ENCODE results near the gene C1orf159. TPM values are rescaled to one million over a fixed set of nuclear protein-coding genes. Genes with fewer than 3 reads are reported as not detected.

Gene C1orf159
- total and polyA plus RNA-seq, 9 of the 15 experiments (the other 6 are each of a cell fraction or from before 2014, with no cell fraction given) = 0.28 to 54.9 (median 10.6) TPM

DNA sequence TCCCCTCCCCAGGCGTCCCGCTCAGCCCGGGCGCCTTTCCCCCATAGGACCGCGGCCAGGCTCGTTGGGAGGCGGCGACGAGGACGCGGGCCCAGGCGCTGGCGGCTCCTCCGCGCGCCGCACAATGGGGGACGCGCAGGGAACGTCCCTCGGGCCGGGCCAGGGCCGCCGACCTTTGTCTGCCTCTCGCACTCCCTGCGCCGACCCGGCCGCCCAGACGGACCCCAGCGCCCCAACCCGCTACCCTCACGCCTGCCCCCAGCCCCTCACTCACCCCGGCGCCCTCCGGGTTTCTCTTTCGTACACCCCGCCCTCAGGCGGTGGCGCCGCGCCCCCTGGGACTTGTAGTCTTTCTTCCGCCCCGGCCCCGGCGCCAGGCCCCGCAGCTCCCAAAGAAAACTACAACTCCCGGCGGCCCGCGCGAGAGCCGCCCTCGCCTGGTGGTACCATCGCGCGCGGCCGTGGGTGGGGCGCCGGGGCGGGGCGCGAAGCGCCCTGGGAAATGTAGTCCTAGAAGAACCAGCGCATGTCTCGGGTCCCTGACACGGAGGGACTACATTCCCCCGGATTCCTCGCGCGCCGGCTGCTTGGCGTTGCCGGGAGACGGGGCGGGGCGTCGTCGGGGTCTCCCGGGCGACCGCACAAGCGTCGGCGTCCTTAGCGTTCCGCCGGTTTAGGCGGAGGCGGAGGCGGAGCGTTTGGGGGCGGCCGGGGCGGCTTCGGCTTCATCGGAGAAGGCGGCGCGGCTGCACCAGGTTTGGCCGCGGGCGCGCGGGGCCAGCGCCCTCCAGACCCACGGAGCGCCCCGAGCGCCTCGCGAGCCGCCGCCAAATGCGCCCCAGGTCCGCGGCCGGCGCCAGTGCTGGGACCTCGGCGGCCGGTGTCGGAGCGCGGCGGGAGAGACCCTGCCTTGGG, at the start of gene C1orf159 (continued):
- TF ChIP-seq, protein P1, sequence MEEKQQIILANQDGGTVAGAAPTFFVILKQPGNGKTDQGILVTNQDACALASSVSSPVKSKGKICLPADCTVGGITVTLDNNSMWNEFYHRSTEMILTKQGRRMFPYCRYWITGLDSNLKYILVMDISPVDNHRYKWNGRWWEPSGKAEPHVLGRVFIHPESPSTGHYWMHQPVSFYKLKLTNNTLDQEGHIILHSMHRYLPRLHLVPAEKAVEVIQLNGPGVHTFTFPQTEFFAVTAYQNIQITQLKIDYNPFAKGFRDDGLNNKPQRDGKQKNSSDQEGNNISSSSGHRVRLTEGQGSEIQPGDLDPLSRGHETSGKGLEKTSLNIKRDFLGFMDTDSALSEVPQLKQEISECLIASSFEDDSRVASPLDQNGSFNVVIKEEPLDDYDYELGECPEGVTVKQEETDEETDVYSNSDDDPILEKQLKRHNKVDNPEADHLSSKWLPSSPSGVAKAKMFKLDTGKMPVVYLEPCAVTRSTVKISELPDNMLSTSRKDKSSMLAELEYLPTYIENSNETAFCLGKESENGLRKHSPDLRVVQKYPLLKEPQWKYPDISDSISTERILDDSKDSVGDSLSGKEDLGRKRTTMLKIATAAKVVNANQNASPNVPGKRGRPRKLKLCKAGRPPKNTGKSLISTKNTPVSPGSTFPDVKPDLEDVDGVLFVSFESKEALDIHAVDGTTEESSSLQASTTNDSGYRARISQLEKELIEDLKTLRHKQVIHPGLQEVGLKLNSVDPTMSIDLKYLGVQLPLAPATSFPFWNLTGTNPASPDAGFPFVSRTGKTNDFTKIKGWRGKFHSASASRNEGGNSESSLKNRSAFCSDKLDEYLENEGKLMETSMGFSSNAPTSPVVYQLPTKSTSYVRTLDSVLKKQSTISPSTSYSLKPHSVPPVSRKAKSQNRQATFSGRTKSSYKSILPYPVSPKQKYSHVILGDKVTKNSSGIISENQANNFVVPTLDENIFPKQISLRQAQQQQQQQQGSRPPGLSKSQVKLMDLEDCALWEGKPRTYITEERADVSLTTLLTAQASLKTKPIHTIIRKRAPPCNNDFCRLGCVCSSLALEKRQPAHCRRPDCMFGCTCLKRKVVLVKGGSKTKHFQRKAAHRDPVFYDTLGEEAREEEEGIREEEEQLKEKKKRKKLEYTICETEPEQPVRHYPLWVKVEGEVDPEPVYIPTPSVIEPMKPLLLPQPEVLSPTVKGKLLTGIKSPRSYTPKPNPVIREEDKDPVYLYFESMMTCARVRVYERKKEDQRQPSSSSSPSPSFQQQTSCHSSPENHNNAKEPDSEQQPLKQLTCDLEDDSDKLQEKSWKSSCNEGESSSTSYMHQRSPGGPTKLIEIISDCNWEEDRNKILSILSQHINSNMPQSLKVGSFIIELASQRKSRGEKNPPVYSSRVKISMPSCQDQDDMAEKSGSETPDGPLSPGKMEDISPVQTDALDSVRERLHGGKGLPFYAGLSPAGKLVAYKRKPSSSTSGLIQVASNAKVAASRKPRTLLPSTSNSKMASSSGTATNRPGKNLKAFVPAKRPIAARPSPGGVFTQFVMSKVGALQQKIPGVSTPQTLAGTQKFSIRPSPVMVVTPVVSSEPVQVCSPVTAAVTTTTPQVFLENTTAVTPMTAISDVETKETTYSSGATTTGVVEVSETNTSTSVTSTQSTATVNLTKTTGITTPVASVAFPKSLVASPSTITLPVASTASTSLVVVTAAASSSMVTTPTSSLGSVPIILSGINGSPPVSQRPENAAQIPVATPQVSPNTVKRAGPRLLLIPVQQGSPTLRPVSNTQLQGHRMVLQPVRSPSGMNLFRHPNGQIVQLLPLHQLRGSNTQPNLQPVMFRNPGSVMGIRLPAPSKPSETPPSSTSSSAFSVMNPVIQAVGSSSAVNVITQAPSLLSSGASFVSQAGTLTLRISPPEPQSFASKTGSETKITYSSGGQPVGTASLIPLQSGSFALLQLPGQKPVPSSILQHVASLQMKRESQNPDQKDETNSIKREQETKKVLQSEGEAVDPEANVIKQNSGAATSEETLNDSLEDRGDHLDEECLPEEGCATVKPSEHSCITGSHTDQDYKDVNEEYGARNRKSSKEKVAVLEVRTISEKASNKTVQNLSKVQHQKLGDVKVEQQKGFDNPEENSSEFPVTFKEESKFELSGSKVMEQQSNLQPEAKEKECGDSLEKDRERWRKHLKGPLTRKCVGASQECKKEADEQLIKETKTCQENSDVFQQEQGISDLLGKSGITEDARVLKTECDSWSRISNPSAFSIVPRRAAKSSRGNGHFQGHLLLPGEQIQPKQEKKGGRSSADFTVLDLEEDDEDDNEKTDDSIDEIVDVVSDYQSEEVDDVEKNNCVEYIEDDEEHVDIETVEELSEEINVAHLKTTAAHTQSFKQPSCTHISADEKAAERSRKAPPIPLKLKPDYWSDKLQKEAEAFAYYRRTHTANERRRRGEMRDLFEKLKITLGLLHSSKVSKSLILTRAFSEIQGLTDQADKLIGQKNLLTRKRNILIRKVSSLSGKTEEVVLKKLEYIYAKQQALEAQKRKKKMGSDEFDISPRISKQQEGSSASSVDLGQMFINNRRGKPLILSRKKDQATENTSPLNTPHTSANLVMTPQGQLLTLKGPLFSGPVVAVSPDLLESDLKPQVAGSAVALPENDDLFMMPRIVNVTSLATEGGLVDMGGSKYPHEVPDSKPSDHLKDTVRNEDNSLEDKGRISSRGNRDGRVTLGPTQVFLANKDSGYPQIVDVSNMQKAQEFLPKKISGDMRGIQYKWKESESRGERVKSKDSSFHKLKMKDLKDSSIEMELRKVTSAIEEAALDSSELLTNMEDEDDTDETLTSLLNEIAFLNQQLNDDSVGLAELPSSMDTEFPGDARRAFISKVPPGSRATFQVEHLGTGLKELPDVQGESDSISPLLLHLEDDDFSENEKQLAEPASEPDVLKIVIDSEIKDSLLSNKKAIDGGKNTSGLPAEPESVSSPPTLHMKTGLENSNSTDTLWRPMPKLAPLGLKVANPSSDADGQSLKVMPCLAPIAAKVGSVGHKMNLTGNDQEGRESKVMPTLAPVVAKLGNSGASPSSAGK (IDR thresholded peaks at IDR 0.05) = no peak
- peak; percentile 61; the same call in 1 of the 2 replicates for TF ChIP-seq PHF8 (IDR thresholded peaks at IDR 0.05; ENCODE audit: borderline replicate concordance, low read length)
- no peak for TF ChIP-seq BRCA1 (IDR thresholded peaks at IDR 0.05)
- TF ChIP-seq BRCA1 (CRISPR knock-in tag; IDR thresholded peaks at IDR 0.05) = no peak
- TF ChIP-seq MED1 (CRISPR knock-in tag; IDR thresholded peaks at IDR 0.05; ENCODE audit: borderline replicate concordance) = no peak
- 0 out of 2 replicates have a peak, but pooled peaks have one; percentile 77 for TF ChIP-seq ZNF133 (CRISPR knock-in tag; IDR thresholded peaks at IDR 0.05)
- TF ChIP-seq NFIX (CRISPR knock-in tag; IDR thresholded peaks at IDR 0.05; ENCODE audit: low read depth) = no peak
- TF ChIP-seq ZKSCAN3 (CRISPR knock-in tag; IDR thresholded peaks at IDR 0.05) = no peak
- TF ChIP-seq MBD2 (IDR thresholded peaks at IDR 0.05; ENCODE audit: borderline replicate concordance, low read depth) = peak; percentile 84
- no peak for TF ChIP-seq RBM14 (IDR thresholded peaks at IDR 0.05; ENCODE audit: borderline replicate concordance, insufficient read depth, low read depth, low read length)
- TF ChIP-seq ZNF75A (CRISPR knock-in tag; IDR thresholded peaks at IDR 0.05) = 0 out of 2 replicates have a peak, but pooled peaks have one; percentile 10
- no peak for TF ChIP-seq TARDBP (IDR thresholded peaks at IDR 0.05)
- peak; percentile 99 for TF ChIP-seq HNRNPLL (IDR thresholded peaks at IDR 0.05; ENCODE audit: low read depth, low read length, poor library complexity, severe bottlenecking)
- TF ChIP-seq, protein P2, sequence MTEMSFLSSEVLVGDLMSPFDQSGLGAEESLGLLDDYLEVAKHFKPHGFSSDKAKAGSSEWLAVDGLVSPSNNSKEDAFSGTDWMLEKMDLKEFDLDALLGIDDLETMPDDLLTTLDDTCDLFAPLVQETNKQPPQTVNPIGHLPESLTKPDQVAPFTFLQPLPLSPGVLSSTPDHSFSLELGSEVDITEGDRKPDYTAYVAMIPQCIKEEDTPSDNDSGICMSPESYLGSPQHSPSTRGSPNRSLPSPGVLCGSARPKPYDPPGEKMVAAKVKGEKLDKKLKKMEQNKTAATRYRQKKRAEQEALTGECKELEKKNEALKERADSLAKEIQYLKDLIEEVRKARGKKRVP (CRISPR knock-in tag; IDR thresholded peaks at IDR 0.05) = no peak
- TF ChIP-seq ZNF76 (CRISPR knock-in tag; IDR thresholded peaks at IDR 0.05; ENCODE audit: borderline replicate concordance) = 0 out of 2 replicates have a peak, but pooled peaks have one; percentile 61
- TF ChIP-seq KDM1A (IDR thresholded peaks at IDR 0.05) = no peak
